Gastroesophageal sphincter (tissue), 4 donors: Measurements from ENCODE around the gene AKAP8L. TPM values are rescaled to one million over a fixed set of nuclear protein-coding genes. Genes with fewer than 3 reads are reported as not detected.
A peak's percentile ranks its signal among the peaks of the same experiment; 100 is the strongest.

Experiments
- ATAC-seq: fragments of 150-250 bp; one replicate; pipeline ENCODE4 v1.9.1; 2016; ENCODE audit warnings: mild to moderate bottlenecking, moderate library complexity
- H3K27ac ChIP-seq, 4 donors: fragments of 200-600 bp; sonication (generic) in 3 of 4; 1 replicate in 3 of 4; 2 replicates in 1 of 4; pipeline ENCODE4 v1.5.1; 2016 to 2019
- H3K27me3 ChIP-seq: fragments of 200-600 bp; sonication (generic); one replicate; pipeline ENCODE4 v1.5.1; 2019
- H3K36me3 ChIP-seq, 2 donors: fragments of 200-600 bp; sonication (generic); one replicate each; pipeline ENCODE4 v1.5.1; 2019; ENCODE audit warnings: control low read depth in 1 of 2
- H3K4me1 ChIP-seq, 3 donors: fragments of 200-600 bp; sonication (generic); 1 replicate in 2 of 3; 2 replicates in 1 of 3; pipeline ENCODE4 v1.5.1; 2016 to 2019; ENCODE audit warnings: control low read depth in 2 of 3
- H3K4me3 ChIP-seq, 2 donors: fragments of 200-600 bp; sonication (generic); one replicate each; pipeline ENCODE4 v1.5.1; 2019; ENCODE audit warnings: mild to moderate bottlenecking in 1 of 2, moderate library complexity in 1 of 2
- H3K9me3 ChIP-seq, 3 donors: fragments of 200-600 bp; sonication (generic); one replicate each; pipeline ENCODE4 v1.5.1; 2017 to 2019; ENCODE audit warnings: control low read depth in 2 of 3
- EP300 ChIP-seq: sonication (generic); formaldehyde crosslinking; IDR thresholded peaks from one replicate; pipeline ENCODE4 v1.6.1; 2017; ENCODE audit warnings: antibody characterized with exemption, mild to moderate bottlenecking
- POLR2A ChIP-seq, 2 donors: fragments of 450-650 bp; IDR thresholded peaks; one replicate each; pipeline ENCODE4 v1.6.1; 2017; ENCODE audit warnings: antibody characterized with exemption in 2 of 2, mild to moderate bottlenecking in 2 of 2, moderate library complexity in 1 of 2
- POLR2AphosphoS5 ChIP-seq: sonication (generic); formaldehyde crosslinking; IDR thresholded peaks from one replicate; pipeline ENCODE4 v1.6.1; 2017; ENCODE audit warnings: antibody characterized with exemption
- WGBS, 2 donors: methylation state at CpG; one replicate each; pipeline ENCODE4 v1.1.5; 2018; ENCODE audit warnings: low coverage in 1 of 2; 5-methylcytosine and 5-hydroxymethylcytosine counted together
- total RNA-seq, 4 donors: library from RNA; depleted of rRNA; stranded (reverse); fragments of >200 nt; gene quantifications; one replicate each; pipeline ENCODE4 v1.1.0, GENCODE V29; 2016
- TF ChIP-seq, protein P1 (sequence below), 4 experiments: fragments of 200-600 bp in 2 of 4; fragments of 450-650 bp in 2 of 4; sonication (generic) in 1 of 4; IDR thresholded peaks; one replicate each; pipeline ENCODE4 v1.5.1; 2017 to 2019; ENCODE audit warnings: antibody characterized with exemption in 4 of 4, mild to moderate bottlenecking in 2 of 4, moderate library complexity in 2 of 4

The AKAP8L gene
- total RNA-seq, 4 donors from 2014 or later = 61.3 to 102 (median 70.1) TPM

DNA sequence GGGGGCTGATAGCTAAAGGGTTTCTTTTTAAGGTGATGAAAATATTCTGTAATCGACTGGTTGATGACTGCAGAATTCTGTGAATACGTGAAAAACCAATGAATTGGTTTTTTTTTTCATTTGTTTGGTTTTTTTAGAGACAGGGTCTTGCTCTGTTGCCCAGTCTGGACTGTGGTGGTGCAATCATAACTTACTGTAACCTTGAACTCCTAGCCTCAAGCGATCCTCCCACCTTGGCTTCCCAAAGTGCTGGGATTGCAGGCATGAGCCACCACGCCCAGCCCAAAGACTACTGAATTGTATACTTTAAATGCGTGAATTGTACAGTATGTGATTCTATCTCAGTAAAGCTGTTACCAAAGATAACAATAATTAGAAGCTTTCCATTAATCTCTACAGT, 24.4 kb downstream of the AKAP8L start:
- Histone ChIP-seq H3K36me3 (peaks cover 3 to 88% of the 10 kb centered on the region in 2 donors), H3K4me1 (peaks cover 0 to 11% (median 0%) of the 10 kb centered on the region in 3 donors), H3K27me3 (no peaks in the 10 kb centered on the region), H3K27ac (no peak overlapping the region), H3K9me3 (no peaks in the 10 kb centered on the region), H3K4me3 (no peak overlapping the region)
- ATAC-seq = no peak
- 78 to 81% methylated on average over 5 of the region's 5 CpGs for WGBS, 2 donors
- TF ChIP-seq, protein P1, sequence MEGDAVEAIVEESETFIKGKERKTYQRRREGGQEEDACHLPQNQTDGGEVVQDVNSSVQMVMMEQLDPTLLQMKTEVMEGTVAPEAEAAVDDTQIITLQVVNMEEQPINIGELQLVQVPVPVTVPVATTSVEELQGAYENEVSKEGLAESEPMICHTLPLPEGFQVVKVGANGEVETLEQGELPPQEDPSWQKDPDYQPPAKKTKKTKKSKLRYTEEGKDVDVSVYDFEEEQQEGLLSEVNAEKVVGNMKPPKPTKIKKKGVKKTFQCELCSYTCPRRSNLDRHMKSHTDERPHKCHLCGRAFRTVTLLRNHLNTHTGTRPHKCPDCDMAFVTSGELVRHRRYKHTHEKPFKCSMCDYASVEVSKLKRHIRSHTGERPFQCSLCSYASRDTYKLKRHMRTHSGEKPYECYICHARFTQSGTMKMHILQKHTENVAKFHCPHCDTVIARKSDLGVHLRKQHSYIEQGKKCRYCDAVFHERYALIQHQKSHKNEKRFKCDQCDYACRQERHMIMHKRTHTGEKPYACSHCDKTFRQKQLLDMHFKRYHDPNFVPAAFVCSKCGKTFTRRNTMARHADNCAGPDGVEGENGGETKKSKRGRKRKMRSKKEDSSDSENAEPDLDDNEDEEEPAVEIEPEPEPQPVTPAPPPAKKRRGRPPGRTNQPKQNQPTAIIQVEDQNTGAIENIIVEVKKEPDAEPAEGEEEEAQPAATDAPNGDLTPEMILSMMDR (IDR thresholded peaks at IDR 0.05) = no peak
- TF ChIP-seq POLR2AphosphoS5 = no peak
- TF ChIP-seq POLR2A (IDR thresholded peaks at IDR 0.05) = no peak
- TF ChIP-seq EP300 = no peak

- Histone ChIP-seq H3K36me3 (peaks cover 1 to 85% of the 10 kb centered on the region in 2 donors), H3K9me3 (no peaks in the 10 kb centered on the region), H3K4me3 (no peak overlapping the region), H3K27ac (no peak overlapping the region), H3K4me1 (peaks cover 0 to 13% (median 0%) of the 10 kb centered on the region in 3 donors), H3K27me3 (no peaks in the 10 kb centered on the region)
- ATAC-seq = no peak
- no peak for TF ChIP-seq POLR2AphosphoS5
- TF ChIP-seq, protein P1 (IDR thresholded peaks at IDR 0.05) = no peak
These were observed 24.8 kb downstream of the AKAP8L start for GRCh38 chr19:15393963-15394362.

DNA sequence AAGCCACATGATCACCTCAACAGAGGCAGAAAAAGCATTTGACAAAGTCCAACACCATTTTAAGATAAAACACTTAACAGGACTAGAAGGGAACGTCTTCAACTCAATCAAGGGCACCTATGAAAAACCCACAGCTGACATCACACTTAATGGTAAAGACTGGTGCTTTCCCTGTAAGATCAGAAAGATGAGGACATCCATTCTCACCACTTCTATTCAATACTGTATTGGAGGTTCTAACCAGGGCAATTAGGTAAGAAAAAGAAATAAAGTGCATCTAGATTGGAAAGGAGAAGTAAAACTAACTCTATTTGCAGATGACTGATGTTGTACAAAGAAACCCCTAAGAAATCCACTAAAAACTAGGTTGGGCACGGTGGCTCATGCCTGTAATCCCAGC, 28.0 kb downstream of the AKAP8L start:
- ATAC-seq = no peak
- peaks cover 0 to 67% of the 10 kb centered on the region in 2 donors for H3K36me3 ChIP-seq
- H3K4me1 ChIP-seq = peaks cover 0 to 13% (median 0%) of the 10 kb centered on the region in 3 donors
- no peaks in the 10 kb centered on the region for H3K27me3 ChIP-seq
- TF ChIP-seq POLR2A (IDR thresholded peaks at IDR 0.05) (no peak), POLR2AphosphoS5 (no peak), EP300 (no peak)
- TF ChIP-seq, protein P1 (IDR thresholded peaks at IDR 0.05) = no peak
- H3K27ac ChIP-seq = no peak overlapping the region
- no peaks in the 10 kb centered on the region for H3K9me3 ChIP-seq
- no peak overlapping the region for H3K4me3 ChIP-seq
- 67 to 83% methylated on average over 2 of the region's 2 CpGs for WGBS, 2 donors

GRCh38 chr19:15381864-15382263, 36.9 kb downstream of the AKAP8L start:
- peaks cover 0 to 17% of the 10 kb centered on the region in 2 donors for H3K36me3 ChIP-seq
- H3K4me3 ChIP-seq = no peak overlapping the region
- peaks cover 0 to 30% (median 20%) of the 10 kb centered on the region in 3 donors for H3K4me1 ChIP-seq
- no peak for ATAC-seq
- TF ChIP-seq POLR2AphosphoS5 (no peak), EP300 (no peak), POLR2A (IDR thresholded peaks at IDR 0.05) (no peak)
- TF ChIP-seq, protein P1 (IDR thresholded peaks at IDR 0.05) = no peak
- no peak overlapping the region for H3K27ac ChIP-seq
- H3K9me3 ChIP-seq = no peaks in the 10 kb centered on the region
- no peaks in the 10 kb centered on the region for H3K27me3 ChIP-seq
- 67% methylated on average over 5 of the region's 6 CpGs; no CpG with 5 or more reads in 1 of the 2 donors for WGBS, 2 donors

DNA sequence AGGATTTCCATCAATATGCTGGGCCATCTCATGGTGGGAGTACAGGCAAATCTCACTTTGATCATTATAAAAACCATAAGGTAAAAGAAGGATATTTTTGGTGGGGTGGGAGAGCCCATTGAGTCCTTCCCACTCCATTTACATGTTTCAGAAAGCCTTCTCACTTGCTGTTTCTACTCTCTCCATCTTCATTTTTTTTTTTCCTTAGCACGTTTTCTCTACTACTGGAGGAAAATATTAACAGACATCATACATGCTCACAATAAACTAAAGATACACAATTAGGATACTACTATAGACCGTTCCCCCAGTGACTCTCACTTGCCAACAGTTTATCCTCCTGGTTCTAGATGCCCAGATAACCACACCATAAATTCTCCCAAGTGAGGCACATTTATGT, 37.4 kb downstream of the AKAP8L start:
- peak overlapping the region in 1 of 4 donors; percentile 98 for H3K27ac ChIP-seq
- WGBS, 2 donors = 86% methylated on average over 2 of the region's 2 CpGs

More for the DNA sequence above, 37.4 kb downstream of the AKAP8L start:
- Histone ChIP-seq H3K9me3 (no peaks in the 10 kb centered on the region), H3K27me3 (no peaks in the 10 kb centered on the region), H3K36me3 (peaks cover 0 to 12% of the 10 kb centered on the region in 2 donors), H3K4me1 (peaks cover 0 to 34% (median 23%) of the 10 kb centered on the region in 3 donors), H3K4me3 (no peak overlapping the region)
- ATAC-seq = no peak
- TF ChIP-seq POLR2AphosphoS5 (no peak), POLR2A (IDR thresholded peaks at IDR 0.05) (no peak), EP300 (no peak)
- TF ChIP-seq, protein P1 (IDR thresholded peaks at IDR 0.05) = no peak
